ENCODE measurements around the gene MAPK10. TPM values are rescaled to one million over a fixed set of nuclear protein-coding genes. Genes with fewer than 3 reads are reported as not detected.

MAPK10 gene
- total and polyA plus RNA-seq, 2 donors (not counting 3 experiments of a cell fraction or from before 2014, with no cell fraction given): 0.17 TPM; not detected in 1

- ChIA-PET CTCF (no interaction called here), POLR2A (no interaction called here)
- Histone ChIP-seq H4K20me1 (replicated peaks; ENCODE audit: control insufficient read depth, extremely low read depth, insufficient read depth, low read length) (no peaks in the 10 kb centered on the region), H3K9ac (replicated peaks; ENCODE audit: extremely low read depth, insufficient read depth, low read length) (no peak overlapping the region), H3K4me1 (ENCODE audit: control insufficient read depth, extremely low read depth, insufficient read depth, low read length) (peaks cover 7% of the 10 kb centered on the region), H3K36me3 (ENCODE audit: control insufficient read depth in 2 of 2, extremely low read depth in 1 of 2, insufficient read depth in 2 of 2, low read length in 2 of 2) (no peaks in the 10 kb centered on the region), H3K27me3 (ENCODE audit: control insufficient read depth in 2 of 2, insufficient read depth in 2 of 2, low read length in 2 of 2) (no peaks in the 10 kb centered on the region), H2AFZ (ENCODE audit: low read depth, low read length) (no peak overlapping the region), H3K4me2 (ENCODE audit: insufficient read depth, low read length) (no peak overlapping the region), H3K9me3 (replicated peaks; ENCODE audit: control insufficient read depth, insufficient read depth, low read length) (no peaks in the 10 kb centered on the region), H3K9me1 (replicated peaks; ENCODE audit: control insufficient read depth, extremely low read depth, insufficient read depth, low read length) (no peaks in the 10 kb centered on the region), H3K79me2 (ENCODE audit: control insufficient read depth, insufficient read depth, low read length) (no peaks in the 10 kb centered on the region), H3K27ac (ENCODE audit: insufficient read depth, low read depth, low read length) (no peak overlapping the region), H3K4me3 (replicated peaks in 1 of 3; ENCODE audit: insufficient read depth in 1 of 3, low read depth in 1 of 3, low read length in 3 of 3) (no peak overlapping the region)
- DNase-seq (ENCODE audit: low read depth, low spot score) (no peak), FAIRE-seq (no peak)
- intact Hi-C loops (cut with micrococcal nuclease): no loop called here
- BruUV-seq (replicated peaks): no TSS peak
- TF ChIP-seq MAX (IDR thresholded peaks at IDR 0.05; ENCODE audit: insufficient read depth, insufficient read length): no peak
- TF ChIP-seq POLR2AphosphoS5 (IDR thresholded peaks at IDR 0.05; ENCODE audit: insufficient read depth, low read depth, low read length): no peak
- TF ChIP-seq MYC (IDR thresholded peaks at IDR 0.05; ENCODE audit: low read depth, low read length): no peak
- TF ChIP-seq EZH2 (IDR thresholded peaks at IDR 0.05; ENCODE audit: borderline replicate concordance, low read depth, low read length, severe bottlenecking): no peak
- TF ChIP-seq CTCF (IDR thresholded peaks at IDR 0.05; ENCODE audit: extremely low read depth in 1 of 2, insufficient read depth in 1 of 2, low read depth in 1 of 2, low read length in 2 of 2): no peak
- TF ChIP-seq JUN (IDR thresholded peaks at IDR 0.05; ENCODE audit: borderline replicate concordance, insufficient read depth, insufficient read length, low read depth): no peak
- TF ChIP-seq FOS (IDR thresholded peaks at IDR 0.05; ENCODE audit: borderline replicate concordance, insufficient read depth, low read length): peak; percentile 10
- dilution Hi-C loops (cut with MboI; ENCODE audit: extremely low pct_ligation_motif_present, low sequenced_read_pairs): no loop called here
Measured at GRCh38 chr4:86019906-86020305, 339.9 kb downstream of the MAPK10 start.

Data from endothelial cell of umbilical vein (primary cell).